Panc1 (cell line): ENCODE data around the gene MAPK8. TPM values are rescaled to one million over a fixed set of nuclear protein-coding genes. Genes with fewer than 3 reads are reported as not detected.
A peak's percentile ranks its signal among the peaks of the same experiment; 100 is the strongest.

Source experiments
- ATAC-seq: fragments of 200-7000 bp; cut with Tn5 transposase; 2 replicates; pipeline ENCODE4 v1.9.1; 2020; ENCODE audit warnings: mild to moderate bottlenecking, moderate library complexity
- BruUV-seq: library from RNA; stranded (reverse); fragments of 400-500 nt; replicated peaks from 2 replicates; lab custom pipeline; 2021; lab: Mats Ljungman, UMichigan
- CTCF ChIA-PET: fragments of 300-600 bp; sonication (Branson Sonifier 250); formaldehyde crosslinking; loops from one replicate; lab custom pipeline; 2022; ENCODE audit warnings: antibody characterized with exemption; lab: Charles Lee
- POLR2A ChIA-PET: fragments of 300-600 bp; sonication (Branson Sonifier 250); formaldehyde crosslinking; loops from one replicate; lab custom pipeline; 2022; ENCODE audit warnings: antibody characterized with exemption; lab: Charles Lee
- DNase-seq: peaks from one replicate; pipeline ENCODE4 v3.0.0-alpha.2; 2010; ENCODE audit warnings: low read depth, low spot score
- H3K27ac ChIP-seq: 2 replicates; pipeline ENCODE4 v1.5.1; 2011; ENCODE audit warnings: mild to moderate bottlenecking, low read length, inconsistent platforms
- H3K27me3 ChIP-seq: fragments of 200-500 bp; sonication (Bioruptor generic); 2 replicates; pipeline ENCODE4 v1.6.0; 2014; ENCODE audit warnings: low read length, inconsistent platforms; ENCODE audit not compliant: control insufficient read depth, insufficient read depth
- H3K36me3 ChIP-seq: fragments of 200-500 bp; sonication (Bioruptor generic); 2 replicates; pipeline ENCODE4 v1.5.1; 2014; ENCODE audit warnings: inconsistent platforms, mild to moderate bottlenecking, low read length, moderate library complexity; ENCODE audit not compliant: control insufficient read depth, insufficient read depth
- H3K4me1 ChIP-seq: 2 replicates; pipeline ENCODE4 v1.5.1; 2011; ENCODE audit warnings: inconsistent platforms, mild to moderate bottlenecking, low read length, moderate library complexity; ENCODE audit not compliant: control insufficient read depth, insufficient read depth
- H3K4me3 ChIP-seq, 2 experiments: 2 replicates each; pipeline ENCODE4 v1.5.1; 2011 to 2012; ENCODE audit warnings: low read depth in 2 of 2, low read length in 2 of 2, mild to moderate bottlenecking in 2 of 2, inconsistent platforms in 1 of 2, moderate library complexity in 1 of 2
- H3K9me3 ChIP-seq: fragments of 200-500 bp; sonication (Bioruptor generic); 2 replicates; pipeline ENCODE4 v1.5.1; 2014; ENCODE audit warnings: low read depth, mild to moderate bottlenecking, inconsistent platforms, low read length, moderate library complexity; ENCODE audit not compliant: control insufficient read depth, insufficient read depth
- CTCF ChIP-seq: fragments of 450-650 bp; IDR thresholded peaks from 2 replicates; pipeline ENCODE4 v1.5.1; 2017; ENCODE audit warnings: mild to moderate bottlenecking
- POLR2AphosphoS5 ChIP-seq: IDR thresholded peaks from 2 replicates; pipeline ENCODE4 v1.6.1; 2012; ENCODE audit warnings: mild to moderate bottlenecking, low read depth, low read length, moderate library complexity
- REST ChIP-seq, 2 experiments: IDR thresholded peaks; 2 replicates each; pipeline ENCODE4 v1.6.1; 2011 to 2012; ENCODE audit warnings: low read depth in 2 of 2, control low read depth in 1 of 2, low read length in 1 of 2, mild to moderate bottlenecking in 1 of 2, moderate library complexity in 1 of 2; ENCODE audit not compliant: insufficient read depth in 1 of 2
- SIN3A ChIP-seq: IDR thresholded peaks from 2 replicates; pipeline ENCODE4 v1.6.1; 2012; ENCODE audit warnings: low read depth, mild to moderate bottlenecking, low read length, moderate library complexity, borderline replicate concordance; ENCODE audit not compliant: insufficient read depth
- TCF7L2 ChIP-seq: IDR thresholded peaks from 2 replicates; pipeline ENCODE4 v1.6.1; 2011; ENCODE audit warnings: mild to moderate bottlenecking, low read depth, low read length, inconsistent platforms
- in situ Hi-C: cut with HindIII; loops from 2 replicates; pipeline ENCODE4 v1.10.0; 2016; ENCODE audit warnings: low sequenced_read_pairs, low pct_unique_long_range_greater_than_20kb
- intact Hi-C: fragments of 100-400 bp; cut with micrococcal nuclease; formaldehyde crosslinking; loops from one replicate; pipeline ENCODE4 v1.10.0; 2022; ENCODE audit not compliant: unreplicated experiment
- total RNA-seq: library from RNA; stranded (reverse); gene quantifications from one replicate; pipeline ENCODE4 v1.2.1, GENCODE V29; 2021; ENCODE audit not compliant: unreplicated experiment

Gene MAPK8
- total RNA-seq, 1 experiment from 2014 or later, result 66.6 TPM

- Histone ChIP-seq H3K36me3 (no peaks in the 10 kb centered on the region), H3K27me3 (no peaks in the 10 kb centered on the region), H3K4me1 (peaks cover 16% of the 10 kb centered on the region), H3K9me3 (no peaks in the 10 kb centered on the region), H3K27ac (no peak overlapping the region), H3K4me3 (no peak overlapping the region)
- in situ Hi-C loops, result no loop called here
- DNase-seq (no peak), ATAC-seq (peak; percentile 69)
- no peak for TF ChIP-seq SIN3A
- no peak for TF ChIP-seq REST (IDR thresholded peaks at IDR 0.05; ENCODE audit: insufficient read depth in 1 of 2, low read depth in 2 of 2, low read length in 1 of 2)
- no peak for TF ChIP-seq POLR2AphosphoS5
- TF ChIP-seq TCF7L2, result no peak
- no peak for TF ChIP-seq CTCF
- ChIA-PET CTCF (no interaction called here), POLR2A (no interaction called here)
- BruUV-seq, result no TSS peak
- intact Hi-C loops, result no loop called here
Measured at GRCh38 chr10:48399056-48399541, 92.6 kb downstream of the MAPK8 start.

- Histone ChIP-seq H3K4me3 (no peak overlapping the region), H3K9me3 (no peaks in the 10 kb centered on the region), H3K4me1 (peaks cover 16% of the 10 kb centered on the region), H3K27me3 (no peaks in the 10 kb centered on the region), H3K36me3 (no peaks in the 10 kb centered on the region), H3K27ac (no peak overlapping the region)
- BruUV-seq, result no TSS peak
- peak; percentile 56 for ATAC-seq
- ChIA-PET CTCF (no interaction called here), POLR2A (no interaction called here)
- intact Hi-C loops (no loop called here), in situ Hi-C loops (no loop called here)
- no peak for DNase-seq
- TF ChIP-seq POLR2AphosphoS5 (no peak), SIN3A (no peak), CTCF (no peak), TCF7L2 (no peak), REST (IDR thresholded peaks at IDR 0.05; ENCODE audit: insufficient read depth in 1 of 2, low read depth in 2 of 2, low read length in 1 of 2) (no peak)
Measured at GRCh38 chr10:48399551-48399950, 93.1 kb downstream of the MAPK8 start.
